ENCODE measurements around the gene CHCHD3. TPM values are rescaled to one million over a fixed set of nuclear protein-coding genes. Genes with fewer than 3 reads are reported as not detected.

Gene CHCHD3
- total RNA-seq, 2 experiments from 2014 or later, result 83.5 to 83.8 TPM

GRCh38 chr7:133112335-133112734 is 30.4 kb upstream of the CHCHD3 start:
- Histone ChIP-seq H3K4me2 (ENCODE audit: low read length) (no peak overlapping the region), H3K4me3 (ENCODE audit: low read depth, low read length, poor library complexity, severe bottlenecking) (no peak overlapping the region), H3K36me3 (ENCODE audit: insufficient read depth, low read length) (no peaks in the 10 kb centered on the region), H3K9me3 (ENCODE audit: low read length) (no peaks in the 10 kb centered on the region), H3K4me1 (ENCODE audit: insufficient read depth, low read length, poor library complexity, severe bottlenecking) (no peaks in the 10 kb centered on the region), H3K27ac (ENCODE audit: low read depth, low read length, poor library complexity, severe bottlenecking) (no peak overlapping the region), H2AFZ (ENCODE audit: low read length) (no peak overlapping the region), H4K20me1 (ENCODE audit: insufficient read depth, low read length) (no peaks in the 10 kb centered on the region), H3K9me2 (ENCODE audit: insufficient read depth, low read length) (no peaks in the 10 kb centered on the region), H3K79me2 (ENCODE audit: insufficient read depth, low read depth, low read length) (no peaks in the 10 kb centered on the region)
- ChIA-PET CTCF (ENCODE audit: unreplicated experiment) (no interaction called here), POLR2A (no interaction called here)
- DNase-seq (ENCODE audit: low spot score), result no peak
- BruUV-seq (replicated peaks), result no TSS peak
- TF ChIP-seq, protein P1, sequence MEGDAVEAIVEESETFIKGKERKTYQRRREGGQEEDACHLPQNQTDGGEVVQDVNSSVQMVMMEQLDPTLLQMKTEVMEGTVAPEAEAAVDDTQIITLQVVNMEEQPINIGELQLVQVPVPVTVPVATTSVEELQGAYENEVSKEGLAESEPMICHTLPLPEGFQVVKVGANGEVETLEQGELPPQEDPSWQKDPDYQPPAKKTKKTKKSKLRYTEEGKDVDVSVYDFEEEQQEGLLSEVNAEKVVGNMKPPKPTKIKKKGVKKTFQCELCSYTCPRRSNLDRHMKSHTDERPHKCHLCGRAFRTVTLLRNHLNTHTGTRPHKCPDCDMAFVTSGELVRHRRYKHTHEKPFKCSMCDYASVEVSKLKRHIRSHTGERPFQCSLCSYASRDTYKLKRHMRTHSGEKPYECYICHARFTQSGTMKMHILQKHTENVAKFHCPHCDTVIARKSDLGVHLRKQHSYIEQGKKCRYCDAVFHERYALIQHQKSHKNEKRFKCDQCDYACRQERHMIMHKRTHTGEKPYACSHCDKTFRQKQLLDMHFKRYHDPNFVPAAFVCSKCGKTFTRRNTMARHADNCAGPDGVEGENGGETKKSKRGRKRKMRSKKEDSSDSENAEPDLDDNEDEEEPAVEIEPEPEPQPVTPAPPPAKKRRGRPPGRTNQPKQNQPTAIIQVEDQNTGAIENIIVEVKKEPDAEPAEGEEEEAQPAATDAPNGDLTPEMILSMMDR (conservative IDR thresholded peaks at IDR 0.05; ENCODE audit: low read length), result no peak
- no peak for TF ChIP-seq EZH2phosphoT487 (IDR thresholded peaks at IDR 0.05; ENCODE audit: borderline replicate concordance, low read depth, low read length)
- intact Hi-C loops (cut with micrococcal nuclease; ENCODE audit: unreplicated experiment), result no loop called here

DNA sequence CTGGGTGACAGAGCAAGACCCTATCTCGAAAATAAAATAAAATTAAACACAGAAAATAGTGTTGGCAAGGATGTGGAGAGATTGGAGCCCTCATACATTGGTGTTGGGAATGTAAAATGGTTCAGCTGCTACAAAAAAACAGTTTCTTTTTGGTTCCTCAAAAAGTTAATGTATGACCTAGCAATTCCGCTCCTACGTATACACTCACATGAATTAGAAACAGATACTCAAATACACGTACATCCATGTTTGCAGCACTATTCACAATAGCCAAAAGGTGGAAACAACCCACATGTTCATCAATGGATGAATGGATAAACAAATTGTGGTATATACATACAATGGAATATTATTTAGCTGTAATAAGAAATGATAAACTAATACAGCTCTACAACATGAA is 28.4 kb upstream of the CHCHD3 start:
- no peaks in the 10 kb centered on the region for H3K9me3 ChIP-seq (ENCODE audit: low read length)
- ChIA-PET CTCF (ENCODE audit: unreplicated experiment) (no interaction called here), POLR2A (interaction anchor here (0.7 to 0.8 kb wide), 2 partner anchors 11 to 1558 kb away, joined by 3 to 8 read pairs; no protein-coding TSS in a partner anchor)
- no peaks in the 10 kb centered on the region for H4K20me1 ChIP-seq (ENCODE audit: insufficient read depth, low read length)
- H3K27ac ChIP-seq (ENCODE audit: low read depth, low read length, poor library complexity, severe bottlenecking), result no peak overlapping the region
- DNase-seq (ENCODE audit: low spot score), result no peak
- no peak overlapping the region for H2AFZ ChIP-seq (ENCODE audit: low read length)
- no peak overlapping the region for H3K4me2 ChIP-seq (ENCODE audit: low read length)
- H3K79me2 ChIP-seq (ENCODE audit: insufficient read depth, low read depth, low read length), result no peaks in the 10 kb centered on the region
- no peaks in the 10 kb centered on the region for H3K9me2 ChIP-seq (ENCODE audit: insufficient read depth, low read length)
- no peaks in the 10 kb centered on the region for H3K4me1 ChIP-seq (ENCODE audit: insufficient read depth, low read length, poor library complexity, severe bottlenecking)
- no peak for TF ChIP-seq EZH2phosphoT487 (IDR thresholded peaks at IDR 0.05; ENCODE audit: borderline replicate concordance, low read depth, low read length)
- H3K4me3 ChIP-seq (ENCODE audit: low read depth, low read length, poor library complexity, severe bottlenecking), result no peak overlapping the region
- no TSS peak for BruUV-seq (replicated peaks)
- no peaks in the 10 kb centered on the region for H3K36me3 ChIP-seq (ENCODE audit: insufficient read depth, low read length)
- intact Hi-C loops (cut with micrococcal nuclease; ENCODE audit: unreplicated experiment), result no loop called here

DNA sequence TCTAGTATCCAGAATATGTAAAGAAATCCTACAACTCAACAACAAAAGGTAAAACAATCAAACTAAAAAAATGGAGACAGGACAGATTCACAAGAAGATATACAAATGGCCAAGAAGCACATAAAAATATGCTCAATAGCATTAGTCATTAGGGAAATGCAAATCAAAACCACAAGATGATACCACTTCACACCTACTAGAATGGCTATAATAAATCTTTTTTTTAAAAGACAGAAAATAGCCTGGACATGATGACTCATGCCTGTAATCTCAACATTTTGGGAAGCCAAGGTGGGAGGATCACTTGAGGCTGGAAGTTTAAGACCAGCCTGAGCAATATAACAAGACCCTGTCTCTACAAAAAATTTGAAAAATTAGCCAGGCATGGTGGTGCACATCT is 27.9 kb upstream of the CHCHD3 start:
- no peak for DNase-seq (ENCODE audit: low spot score)
- no peak overlapping the region for H3K27ac ChIP-seq (ENCODE audit: low read depth, low read length, poor library complexity, severe bottlenecking)
- no peaks in the 10 kb centered on the region for H3K9me2 ChIP-seq (ENCODE audit: insufficient read depth, low read length)
- intact Hi-C loops (cut with micrococcal nuclease; ENCODE audit: unreplicated experiment), result no loop called here
- CTCF ChIA-PET (ENCODE audit: unreplicated experiment), result no interaction called here
- no peak for TF ChIP-seq EZH2phosphoT487 (IDR thresholded peaks at IDR 0.05; ENCODE audit: borderline replicate concordance, low read depth, low read length)
- TF ChIP-seq, protein P1 (conservative IDR thresholded peaks at IDR 0.05; ENCODE audit: low read length), result no peak
- H4K20me1 ChIP-seq (ENCODE audit: insufficient read depth, low read length), result no peaks in the 10 kb centered on the region
- H3K4me3 ChIP-seq (ENCODE audit: low read depth, low read length, poor library complexity, severe bottlenecking), result no peak overlapping the region
- no TSS peak for BruUV-seq (replicated peaks)
- H3K9me3 ChIP-seq (ENCODE audit: low read length), result no peaks in the 10 kb centered on the region
- no peak overlapping the region for H2AFZ ChIP-seq (ENCODE audit: low read length)
- no peaks in the 10 kb centered on the region for H3K36me3 ChIP-seq (ENCODE audit: insufficient read depth, low read length)
- no peak overlapping the region for H3K4me2 ChIP-seq (ENCODE audit: low read length)
- H3K79me2 ChIP-seq (ENCODE audit: insufficient read depth, low read depth, low read length), result no peaks in the 10 kb centered on the region
- POLR2A ChIA-PET, result no interaction called here
- no peaks in the 10 kb centered on the region for H3K4me1 ChIP-seq (ENCODE audit: insufficient read depth, low read length, poor library complexity, severe bottlenecking)
